ENCODE results near the gene LSM14B.
"Not testable (repeated sequence)": the region's sequence is repeated elsewhere in the genome, so short reads cannot be mapped to it uniquely, and the experiment has no call there.

LSM14B gene

DNA sequence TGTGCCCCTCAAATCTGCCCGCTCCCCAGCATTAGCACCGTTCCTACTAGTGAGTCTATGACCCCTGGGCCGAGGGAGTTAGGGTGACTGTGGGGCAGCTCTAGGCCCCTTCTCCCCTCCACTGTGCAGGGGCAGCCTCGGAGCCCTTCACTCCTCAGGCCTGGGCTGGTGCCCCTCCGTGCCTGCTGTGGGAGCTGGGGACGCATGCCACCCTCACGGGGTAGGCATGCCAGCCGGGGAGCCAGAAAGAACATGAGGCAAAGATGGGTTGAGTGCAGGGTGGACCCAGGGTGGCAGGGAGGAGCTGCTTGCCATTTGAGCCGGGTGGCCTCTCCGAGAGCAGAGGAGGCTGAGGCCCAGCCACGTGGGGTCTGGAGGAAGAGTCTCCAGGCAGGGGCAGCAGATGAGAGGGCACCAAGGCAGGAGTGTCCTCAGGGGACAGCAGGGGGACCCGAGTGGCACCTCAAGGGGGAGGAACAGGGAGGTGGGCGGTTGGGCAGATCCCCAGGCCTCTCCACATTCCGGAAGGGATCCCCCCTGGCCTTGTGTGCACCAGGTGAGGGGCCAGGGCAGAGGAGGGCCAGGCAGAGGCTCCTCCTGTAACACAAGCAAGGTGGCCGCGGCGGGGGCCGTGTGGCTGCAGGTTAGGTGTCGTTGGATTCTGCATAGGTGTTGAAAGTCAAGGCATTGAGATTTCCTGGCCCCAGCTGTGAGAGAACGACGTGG is 18.6 kb upstream of the LSM14B start:
- Mint-ChIP-seq H3K4me3 (no peak overlapping the region), H3K27me3 (no peaks in the 10 kb centered on the region), H3K4me1 (ENCODE audit: low read depth) (no peaks in the 10 kb centered on the region), H3K9me3 (ENCODE audit: low read depth) (peaks cover 13% of the 10 kb centered on the region), H3K36me3 (peaks cover 24% of the 10 kb centered on the region), H3K27ac (no peak overlapping the region)

- H3K4me1 Mint-ChIP-seq (ENCODE audit: low read depth), result no peaks in the 10 kb centered on the region
- H3K9me3 Mint-ChIP-seq (ENCODE audit: low read depth), result peaks cover 18% of the 10 kb centered on the region
Measured at GRCh38 chr20:62104234-62104789, 18.0 kb upstream of the LSM14B start.

GRCh38 chr20:62104791-62105345 is 17.4 kb upstream of the LSM14B start:
- Mint-ChIP-seq H3K27ac (no peak overlapping the region), H3K4me3 (peak overlapping the region; percentile 22), H3K36me3 (peaks cover 29% of the 10 kb centered on the region), H3K9me3 (ENCODE audit: low read depth) (peaks cover 21% of the 10 kb centered on the region), H3K4me1 (ENCODE audit: low read depth) (no peaks in the 10 kb centered on the region), H3K27me3 (no peaks in the 10 kb centered on the region)

More at GRCh38 chr20:62104234-62104789, 18.0 kb upstream of the LSM14B start:
- H3K27ac Mint-ChIP-seq, result no peak overlapping the region
- H3K4me3 Mint-ChIP-seq, result no peak overlapping the region
- no peaks in the 10 kb centered on the region for H3K27me3 Mint-ChIP-seq
- peaks cover 28% of the 10 kb centered on the region for H3K36me3 Mint-ChIP-seq

DNA sequence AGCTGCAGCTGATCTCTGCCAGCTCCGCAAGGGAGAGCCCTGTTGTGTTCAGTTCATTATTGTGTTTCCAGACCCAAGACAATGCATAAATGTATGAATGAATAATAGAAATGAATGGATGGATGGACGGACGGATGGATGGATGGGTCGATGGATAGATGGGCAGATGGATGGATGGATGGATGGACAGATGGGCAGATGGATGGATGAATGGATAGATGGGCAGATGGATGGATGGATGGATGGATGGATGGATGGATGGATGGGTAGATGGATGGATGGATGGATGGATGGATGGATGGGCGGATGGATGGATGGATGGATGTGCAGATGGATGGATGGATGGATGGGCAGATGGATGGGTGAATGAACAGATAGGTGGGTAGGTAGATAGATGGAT is 16.7 kb upstream of the LSM14B start:
- no peak overlapping the region for H3K4me3 Mint-ChIP-seq
- H3K27me3 Mint-ChIP-seq, result no peaks in the 10 kb centered on the region
- H3K9me3 Mint-ChIP-seq (ENCODE audit: low read depth), result peaks cover 21% of the 10 kb centered on the region
- no peaks in the 10 kb centered on the region for H3K4me1 Mint-ChIP-seq (ENCODE audit: low read depth)
- no peak overlapping the region for H3K27ac Mint-ChIP-seq
- peaks cover 32% of the 10 kb centered on the region for H3K36me3 Mint-ChIP-seq

- Mint-ChIP-seq H3K27me3 (no peaks in the 10 kb centered on the region), H3K9me3 (ENCODE audit: low read depth) (peaks cover 8% of the 10 kb centered on the region), H3K4me3 (no peak overlapping the region), H3K36me3 (peaks cover 24% of the 10 kb centered on the region), H3K27ac (no peak overlapping the region), H3K4me1 (ENCODE audit: low read depth) (peaks cover 3% of the 10 kb centered on the region)
Measured at GRCh38 chr20:62111148-62111547, 11.1 kb upstream of the LSM14B start.

DNA sequence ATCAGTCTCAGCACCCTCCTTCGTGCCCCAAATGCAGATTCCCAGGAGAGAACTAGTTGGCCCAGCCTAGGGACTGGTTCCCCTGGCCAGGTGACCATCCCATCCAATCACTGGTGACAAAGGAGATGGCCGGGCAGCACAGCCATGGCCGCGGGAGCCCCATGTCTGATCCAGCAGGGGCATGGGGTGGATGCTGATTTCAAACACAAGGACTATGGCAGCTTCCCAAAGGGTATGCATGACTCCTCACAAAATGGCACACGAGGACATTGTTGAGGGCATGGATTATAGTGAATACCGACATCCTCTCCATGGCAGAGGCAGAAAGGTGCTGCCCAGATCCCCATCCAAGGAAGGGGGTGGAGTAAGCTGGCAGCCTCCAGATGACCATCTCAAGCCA is 9.9 kb upstream of the LSM14B start:
- H3K27me3 Mint-ChIP-seq, result no peaks in the 10 kb centered on the region
- H3K4me3 Mint-ChIP-seq, result no peak overlapping the region
- no peak overlapping the region for H3K27ac Mint-ChIP-seq
- peaks cover 19% of the 10 kb centered on the region for H3K36me3 Mint-ChIP-seq
- H3K9me3 Mint-ChIP-seq (ENCODE audit: low read depth), result peaks cover 8% of the 10 kb centered on the region
- peaks cover 7% of the 10 kb centered on the region for H3K4me1 Mint-ChIP-seq (ENCODE audit: low read depth)

DNA sequence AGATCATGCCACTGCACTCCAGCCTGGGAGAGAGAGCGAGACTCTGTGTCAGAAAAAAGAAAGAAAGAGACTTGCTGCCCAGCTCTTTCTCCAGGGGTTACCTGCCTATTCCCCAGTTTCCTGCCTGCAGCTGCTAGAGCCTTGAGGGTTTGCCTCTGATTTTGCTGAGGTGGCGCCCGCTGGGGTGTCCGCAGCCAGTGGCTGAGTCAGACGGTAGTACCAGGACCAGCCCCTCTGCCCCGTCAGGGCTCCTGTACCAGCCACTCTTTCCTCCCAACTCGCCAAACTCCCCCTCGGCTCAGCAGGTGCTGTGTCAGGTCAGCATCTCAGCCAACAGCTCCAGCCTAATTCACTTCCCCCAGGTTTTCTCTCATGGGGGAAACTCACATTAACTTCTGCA is 7.4 kb upstream of the LSM14B start:
- Mint-ChIP-seq H3K4me3 (no peak overlapping the region), H3K4me1 (ENCODE audit: low read depth) (peaks cover 21% of the 10 kb centered on the region), H3K27me3 (no peaks in the 10 kb centered on the region), H3K9me3 (ENCODE audit: low read depth) (no peaks in the 10 kb centered on the region), H3K36me3 (peaks cover 10% of the 10 kb centered on the region), H3K27ac (no peak overlapping the region)

DNA sequence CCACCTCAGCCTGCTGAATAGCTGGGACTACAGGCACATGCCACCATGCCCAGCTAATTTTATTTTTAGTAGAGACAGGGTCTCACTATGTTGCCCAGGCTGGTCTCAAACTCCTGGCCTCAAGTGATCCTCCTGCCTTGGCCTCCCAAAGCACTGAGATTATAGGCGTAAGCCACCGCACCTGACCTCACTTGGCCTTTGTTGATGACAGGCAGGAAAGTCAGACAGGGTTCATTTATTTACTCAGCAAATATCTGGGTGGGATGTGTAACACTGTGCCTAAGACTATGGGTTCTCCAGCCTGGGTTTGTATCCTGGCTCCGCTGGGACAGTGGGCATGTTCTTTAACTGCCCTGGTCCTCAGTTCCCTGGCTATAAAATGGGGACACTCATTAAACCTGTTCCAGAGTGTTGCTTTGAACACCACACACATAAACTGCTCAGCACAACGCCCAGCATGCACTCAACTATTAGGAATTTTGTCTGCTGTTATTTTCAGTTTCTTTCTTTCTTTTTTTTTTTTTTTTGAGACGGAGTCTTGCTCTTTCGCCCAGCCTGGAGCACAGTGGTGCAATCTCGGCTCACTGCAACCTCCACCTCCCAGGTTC is 6.4 kb upstream of the LSM14B start:
- H3K4me1 Mint-ChIP-seq (ENCODE audit: low read depth), result peaks cover 26% of the 10 kb centered on the region
- H3K4me3 Mint-ChIP-seq; H3K36me3 Mint-ChIP-seq; H3K9me3 Mint-ChIP-seq (ENCODE audit: low read depth); H3K27me3 Mint-ChIP-seq; H3K27ac Mint-ChIP-seq: not testable (repeated sequence)

- peaks cover 5% of the 10 kb centered on the region for H3K36me3 Mint-ChIP-seq
- no peak overlapping the region for H3K27ac Mint-ChIP-seq
- no peak overlapping the region for H3K4me3 Mint-ChIP-seq
- no peaks in the 10 kb centered on the region for H3K9me3 Mint-ChIP-seq (ENCODE audit: low read depth)
- no peaks in the 10 kb centered on the region for H3K27me3 Mint-ChIP-seq
- H3K4me1 Mint-ChIP-seq (ENCODE audit: low read depth), result peaks cover 30% of the 10 kb centered on the region
Measured at GRCh38 chr20:62116558-62117361, 5.5 kb upstream of the LSM14B start.

- peak overlapping the region; percentile 41 for H3K27ac Mint-ChIP-seq
- peaks cover 30% of the 10 kb centered on the region for H3K4me1 Mint-ChIP-seq (ENCODE audit: low read depth)
- peaks cover 5% of the 10 kb centered on the region for H3K36me3 Mint-ChIP-seq
- H3K4me3 Mint-ChIP-seq, result peak overlapping the region; percentile 35
- H3K27me3 Mint-ChIP-seq, result no peaks in the 10 kb centered on the region
- H3K9me3 Mint-ChIP-seq (ENCODE audit: low read depth), result no peaks in the 10 kb centered on the region
Measured at GRCh38 chr20:62117362-62117646, 5.0 kb upstream of the LSM14B start.

DNA sequence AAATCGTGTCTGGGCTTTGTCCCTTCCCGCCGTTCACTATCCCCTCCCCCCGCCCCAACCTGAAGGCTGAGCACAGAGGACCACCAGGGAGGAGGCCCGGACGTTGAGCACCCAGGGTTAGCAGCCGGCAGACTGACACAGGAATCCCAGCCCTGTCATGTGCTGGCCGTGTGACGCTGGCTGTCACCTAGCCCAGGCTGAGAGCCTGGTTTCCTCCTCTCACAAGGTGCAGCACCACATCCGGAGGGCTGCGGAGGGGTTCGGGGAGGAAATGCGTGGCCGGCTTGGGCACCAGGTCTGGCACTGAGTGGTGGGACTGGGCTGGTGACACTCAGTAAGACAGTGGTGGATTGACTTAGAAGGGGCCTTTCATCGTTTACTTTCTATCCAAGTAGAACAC is 4.6 kb upstream of the LSM14B start:
- H3K4me3 Mint-ChIP-seq, result peak overlapping the region; percentile 35
- H3K9me3 Mint-ChIP-seq (ENCODE audit: low read depth), result no peaks in the 10 kb centered on the region
- H3K27me3 Mint-ChIP-seq, result no peaks in the 10 kb centered on the region
- peaks cover 30% of the 10 kb centered on the region for H3K4me1 Mint-ChIP-seq (ENCODE audit: low read depth)
- H3K36me3 Mint-ChIP-seq, result peaks cover 5% of the 10 kb centered on the region
- peak overlapping the region; percentile 41 for H3K27ac Mint-ChIP-seq

- Mint-ChIP-seq H3K4me3 (no peak overlapping the region), H3K27ac (no peak overlapping the region), H3K27me3 (no peaks in the 10 kb centered on the region), H3K36me3 (peaks cover 2% of the 10 kb centered on the region), H3K4me1 (ENCODE audit: low read depth) (peaks cover 32% of the 10 kb centered on the region), H3K9me3 (ENCODE audit: low read depth) (no peaks in the 10 kb centered on the region)
Measured at GRCh38 chr20:62118113-62119043, 3.9 kb upstream of the LSM14B start.

DNA sequence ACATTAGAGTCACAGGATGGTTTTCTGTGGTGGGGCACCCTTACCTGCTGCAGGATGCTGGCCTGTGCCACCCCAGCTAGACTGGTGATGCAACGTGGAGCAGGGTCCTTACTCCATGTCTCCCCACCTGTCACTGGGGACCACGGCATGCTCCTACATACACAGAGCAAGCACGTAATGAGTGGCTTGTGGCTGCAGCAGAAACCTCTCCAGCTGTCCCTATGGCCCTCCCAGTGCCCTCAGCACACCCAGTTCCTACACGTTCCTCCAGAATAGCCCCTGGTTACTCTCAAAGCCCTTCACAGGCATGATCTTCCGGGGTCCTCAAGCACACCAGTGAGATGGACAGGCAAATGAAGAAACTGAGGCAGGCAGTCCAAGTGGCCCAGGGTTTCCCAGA is 3.2 kb upstream of the LSM14B start:
- H3K4me1 Mint-ChIP-seq (ENCODE audit: low read depth), result peaks cover 39% of the 10 kb centered on the region
- H3K27me3 Mint-ChIP-seq, result no peaks in the 10 kb centered on the region
- no peak overlapping the region for H3K4me3 Mint-ChIP-seq
- peaks cover 2% of the 10 kb centered on the region for H3K36me3 Mint-ChIP-seq
- H3K27ac Mint-ChIP-seq, result no peak overlapping the region
- no peaks in the 10 kb centered on the region for H3K9me3 Mint-ChIP-seq (ENCODE audit: low read depth)

All from activated naive CD8-positive, alpha-beta T cell (primary cell).